ENCODE data around the gene ZNF619. TPM values are rescaled to one million over a fixed set of nuclear protein-coding genes. Genes with fewer than 3 reads are reported as not detected.

Gene ZNF619
- total and polyA plus RNA-seq, 2 of the 13 experiments (the other 11 are each of a cell fraction or from before 2014, with no cell fraction given): 0.83 to 5.2 TPM

GRCh38 chr3:40476478-40477470 is at the start of gene ZNF619 (continued):
- TF ChIP-seq ZBTB40 (IDR thresholded peaks at IDR 0.05) (no peak), ZBTB40 (CRISPR knock-in tag; IDR thresholded peaks at IDR 0.05) (peak; percentile 37; the same call in 1 of the 2 replicates), ELF1 (CRISPR knock-in tag; IDR thresholded peaks at IDR 0.05) (peak; percentile 81), ELF3 (CRISPR knock-in tag; IDR thresholded peaks at IDR 0.05) (peak; percentile 64; the same call in 1 of the 2 replicates), NR2C2 (CRISPR knock-in tag; IDR thresholded peaks at IDR 0.05; ENCODE audit: borderline replicate concordance) (peak; percentile 74), ZFP91 (CRISPR knock-in tag; IDR thresholded peaks at IDR 0.05; ENCODE audit: borderline replicate concordance) (peak; percentile 54; the same call in 1 of the 2 replicates), NFYB (CRISPR knock-in tag; IDR thresholded peaks at IDR 0.05) (0 out of 2 replicates have a peak, but pooled peaks have one; percentile 13), REPIN1 (CRISPR knock-in tag; IDR thresholded peaks at IDR 0.05; ENCODE audit: borderline replicate concordance, low read depth) (no peak), HDAC6 (IDR thresholded peaks at IDR 0.05; ENCODE audit: low read depth, low read length) (no peak), HCFC1 (IDR thresholded peaks at IDR 0.05; ENCODE audit: low read depth, low read length) (peak; percentile 20; the same call in 1 of the 2 replicates), EP300 (IDR thresholded peaks at IDR 0.05; ENCODE audit: low read depth in 2 of 2, low read length in 2 of 2) (no peak), EP300 (CRISPR knock-in tag; IDR thresholded peaks at IDR 0.05; ENCODE audit: borderline replicate concordance) (no peak), KMT2B (CRISPR knock-in tag; IDR thresholded peaks at IDR 0.05) (peak; percentile 91)
- TF ChIP-seq, protein P1, sequence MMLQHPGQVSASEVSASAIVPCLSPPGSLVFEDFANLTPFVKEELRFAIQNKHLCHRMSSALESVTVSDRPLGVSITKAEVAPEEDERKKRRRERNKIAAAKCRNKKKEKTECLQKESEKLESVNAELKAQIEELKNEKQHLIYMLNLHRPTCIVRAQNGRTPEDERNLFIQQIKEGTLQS (CRISPR knock-in tag; IDR thresholded peaks at IDR 0.05): 0 out of 2 replicates have a peak, but pooled peaks have one; percentile 13
- TF ChIP-seq, protein P2, sequence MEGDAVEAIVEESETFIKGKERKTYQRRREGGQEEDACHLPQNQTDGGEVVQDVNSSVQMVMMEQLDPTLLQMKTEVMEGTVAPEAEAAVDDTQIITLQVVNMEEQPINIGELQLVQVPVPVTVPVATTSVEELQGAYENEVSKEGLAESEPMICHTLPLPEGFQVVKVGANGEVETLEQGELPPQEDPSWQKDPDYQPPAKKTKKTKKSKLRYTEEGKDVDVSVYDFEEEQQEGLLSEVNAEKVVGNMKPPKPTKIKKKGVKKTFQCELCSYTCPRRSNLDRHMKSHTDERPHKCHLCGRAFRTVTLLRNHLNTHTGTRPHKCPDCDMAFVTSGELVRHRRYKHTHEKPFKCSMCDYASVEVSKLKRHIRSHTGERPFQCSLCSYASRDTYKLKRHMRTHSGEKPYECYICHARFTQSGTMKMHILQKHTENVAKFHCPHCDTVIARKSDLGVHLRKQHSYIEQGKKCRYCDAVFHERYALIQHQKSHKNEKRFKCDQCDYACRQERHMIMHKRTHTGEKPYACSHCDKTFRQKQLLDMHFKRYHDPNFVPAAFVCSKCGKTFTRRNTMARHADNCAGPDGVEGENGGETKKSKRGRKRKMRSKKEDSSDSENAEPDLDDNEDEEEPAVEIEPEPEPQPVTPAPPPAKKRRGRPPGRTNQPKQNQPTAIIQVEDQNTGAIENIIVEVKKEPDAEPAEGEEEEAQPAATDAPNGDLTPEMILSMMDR (CRISPR knock-in tag; IDR thresholded peaks at IDR 0.05): peak; percentile 8; the same call in 1 of the 2 replicates

Measured in HepG2 (cell line).